HEK293T (cell line): ENCODE results near the gene PTPRG.

Experiments
- ARNT ChIP-seq: fragments of 450-650 bp; IDR thresholded peaks from 2 replicates; pipeline ENCODE4 v1.6.1; 2017; ENCODE audit warnings: mild to moderate bottlenecking
- BHLHE40 ChIP-seq: fragments of 450-650 bp; IDR thresholded peaks from 2 replicates; pipeline ENCODE4 v1.6.1; 2016; ENCODE audit warnings: mild to moderate bottlenecking, moderate library complexity, borderline replicate concordance
- CTBP1 ChIP-seq: fragments of 450-650 bp; IDR thresholded peaks from 2 replicates; pipeline ENCODE4 v1.6.1; 2016; ENCODE audit warnings: borderline replicate concordance
- FOXA1 ChIP-seq: fragments of 450-650 bp; IDR thresholded peaks from 2 replicates; pipeline ENCODE4 v1.6.1; 2016; ENCODE audit warnings: mild to moderate bottlenecking
- FOXM1 ChIP-seq: fragments of 450-650 bp; IDR thresholded peaks from 2 replicates; pipeline ENCODE4 v1.6.1; 2017; ENCODE audit warnings: mild to moderate bottlenecking, borderline replicate concordance
- HDGF ChIP-seq: fragments of 450-650 bp; IDR thresholded peaks from 2 replicates; pipeline ENCODE4 v1.6.1; 2017; ENCODE audit warnings: antibody characterized with exemption, borderline replicate concordance
- L3MBTL2 ChIP-seq: fragments of 450-650 bp; conservative IDR thresholded peaks from 2 replicates; pipeline ENCODE4 v1.6.1; 2016; ENCODE audit warnings: mild to moderate bottlenecking
- LEF1 ChIP-seq: fragments of 450-650 bp; IDR thresholded peaks from 2 replicates; pipeline ENCODE4 v1.6.1; 2017; ENCODE audit warnings: mild to moderate bottlenecking, borderline replicate concordance
- NFRKB ChIP-seq: fragments of 450-650 bp; IDR thresholded peaks from 2 replicates; pipeline ENCODE4 v1.6.1; 2016; ENCODE audit warnings: mild to moderate bottlenecking, moderate library complexity
- SP1 ChIP-seq: fragments of 450-650 bp; IDR thresholded peaks from 2 replicates; pipeline ENCODE4 v1.6.1; 2017
- SUZ12 ChIP-seq: fragments of 450-650 bp; IDR thresholded peaks from 2 replicates; pipeline ENCODE4 v1.6.1; 2016; ENCODE audit warnings: mild to moderate bottlenecking

DNA sequence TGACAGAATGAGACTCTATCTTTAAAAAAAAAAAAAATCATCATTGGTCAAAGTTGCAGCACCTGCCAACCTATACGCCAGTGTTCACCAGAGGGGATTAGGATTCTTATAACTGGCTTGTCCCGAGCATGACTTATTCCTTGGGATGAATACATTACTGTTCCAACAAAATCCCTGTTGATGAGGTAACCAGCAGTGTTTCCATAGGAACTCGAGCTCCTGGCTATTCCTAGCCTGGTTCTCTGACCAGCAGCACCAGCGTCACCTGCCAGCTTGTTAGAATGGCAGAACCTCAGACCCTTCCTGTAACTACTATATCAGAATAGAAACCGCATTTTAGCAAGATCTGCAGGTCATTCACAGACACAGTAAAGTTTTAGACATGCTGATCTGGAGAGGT lies 364.4 kb downstream of the PTPRG start:
- TF ChIP-seq FOXA1 = no peak
- no peak for TF ChIP-seq ARNT
- TF ChIP-seq CTBP1 = no peak
- no peak for TF ChIP-seq HDGF
- TF ChIP-seq BHLHE40 = no peak
- TF ChIP-seq SP1 = no peak
- TF ChIP-seq LEF1 = no peak
- TF ChIP-seq SUZ12 = no peak
- TF ChIP-seq NFRKB = no peak
- no peak for TF ChIP-seq L3MBTL2
- TF ChIP-seq FOXM1 = no peak
